ENCODE results near the gene FOXP1. TPM values are rescaled to one million over a fixed set of nuclear protein-coding genes. Genes with fewer than 3 reads are reported as not detected.

FOXP1 gene
- total and polyA plus RNA-seq, 2 donors (not counting 1 experiment from before 2014, with no cell fraction given): 91.1 to 508 TPM

DNA sequence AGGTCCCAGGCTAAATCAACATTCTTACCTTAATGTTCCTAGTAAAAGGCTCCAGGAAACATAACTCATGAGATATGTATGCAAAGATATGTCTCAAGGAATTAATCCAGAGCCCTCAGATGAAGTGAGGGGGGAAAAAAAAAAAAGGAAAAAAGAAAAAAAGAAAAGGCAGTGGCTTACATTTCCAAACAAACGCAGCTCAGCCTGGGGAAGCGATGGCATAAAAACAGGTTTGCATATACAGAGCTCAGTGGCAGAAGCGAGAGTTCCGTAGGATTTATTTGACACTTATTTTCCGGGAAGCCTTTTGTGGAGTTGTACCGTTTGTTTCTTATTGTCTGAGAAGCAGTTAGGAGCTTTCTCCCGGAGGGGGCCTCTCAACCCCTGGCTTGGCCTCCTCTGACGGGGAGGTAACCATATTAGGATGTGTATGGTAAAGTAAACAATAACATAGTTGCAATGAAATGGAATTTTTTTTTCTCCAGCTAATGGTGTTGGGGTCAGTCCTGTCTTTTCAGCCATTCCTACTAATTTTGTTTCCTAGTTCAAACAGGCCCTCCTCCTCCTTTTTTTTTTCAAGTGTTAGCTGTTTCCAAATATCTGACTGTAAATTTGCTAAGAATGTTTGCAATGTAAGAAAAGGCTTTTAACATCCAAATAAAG lies 338.6 kb downstream of the FOXP1 start:
- H3K4me2 ChIP-seq (replicated peaks; ENCODE audit: low read depth, low read length, poor library complexity, severe bottlenecking): no peak overlapping the region
- Mint-ChIP-seq H3K27ac (no peak overlapping the region), H3K4me3 (no peak overlapping the region), H3K27me3 (no peaks in the 10 kb centered on the region), H3K9me3 (ENCODE audit: insufficient read depth) (no peaks in the 10 kb centered on the region), H3K4me1 (peaks cover 70% of the 10 kb centered on the region)
- H3K36me3 ChIP-seq (replicated peaks in 1 of 2; ENCODE audit: control extremely low read depth in 1 of 2, control insufficient read depth in 1 of 2, extremely low read depth in 1 of 2, insufficient read depth in 2 of 2, low read length in 1 of 2): peaks cover 0 to 3% of the 10 kb centered on the region in 2 experiments
- peaks cover 97% of the 10 kb centered on the region for H3K79me2 ChIP-seq (ENCODE audit: control insufficient read depth, insufficient read depth, low read length)
- 81% methylated on average over 7 of the region's 8 CpGs for WGBS (ENCODE audit: insufficient coverage)
- no peaks in the 10 kb centered on the region for H3K9me3 ChIP-seq (ENCODE audit: control extremely low read depth in 1 of 3, control insufficient read depth in 2 of 3, insufficient read depth in 1 of 3, low read length in 2 of 3)
- ChIA-PET POLR2A (interaction anchor here (0.7 kb wide), 1 partner anchor 102 kb away, joined by 4 read pairs; no protein-coding TSS in a partner anchor), CTCF (no interaction called here)
- intact Hi-C loops (cut with micrococcal nuclease): loop anchor here (10.0 kb wide), 1 partner anchor 50 kb away; no protein-coding TSS in a partner anchor
- no peak for DNase-seq
- H2AFZ ChIP-seq (ENCODE audit: insufficient read depth, low read depth, low read length, poor library complexity, severe bottlenecking): no peak overlapping the region
- H4K20me1 ChIP-seq (ENCODE audit: control insufficient read depth, insufficient read depth, low read length, poor library complexity, severe bottlenecking): peaks cover 69% of the 10 kb centered on the region
- no peak overlapping the region for H3K4me3 ChIP-seq (ENCODE audit: control extremely low read depth in 1 of 5, extremely low read depth in 1 of 5, insufficient read depth in 1 of 5, low read depth in 2 of 5, low read length in 4 of 5)
- ATAC-seq (ENCODE audit: low read depth): no peak
- no peaks in the 10 kb centered on the region for H3K27me3 ChIP-seq (replicated peaks in 1 of 4; ENCODE audit: control extremely low read depth in 1 of 4, control insufficient read depth in 3 of 4, insufficient read depth in 4 of 4, low read length in 3 of 4)
- TF ChIP-seq EZH2 (IDR thresholded peaks at IDR 0.05; ENCODE audit: borderline replicate concordance, insufficient read depth, low read depth, low read length, poor library complexity, severe bottlenecking): no peak
- TF ChIP-seq, protein P1, sequence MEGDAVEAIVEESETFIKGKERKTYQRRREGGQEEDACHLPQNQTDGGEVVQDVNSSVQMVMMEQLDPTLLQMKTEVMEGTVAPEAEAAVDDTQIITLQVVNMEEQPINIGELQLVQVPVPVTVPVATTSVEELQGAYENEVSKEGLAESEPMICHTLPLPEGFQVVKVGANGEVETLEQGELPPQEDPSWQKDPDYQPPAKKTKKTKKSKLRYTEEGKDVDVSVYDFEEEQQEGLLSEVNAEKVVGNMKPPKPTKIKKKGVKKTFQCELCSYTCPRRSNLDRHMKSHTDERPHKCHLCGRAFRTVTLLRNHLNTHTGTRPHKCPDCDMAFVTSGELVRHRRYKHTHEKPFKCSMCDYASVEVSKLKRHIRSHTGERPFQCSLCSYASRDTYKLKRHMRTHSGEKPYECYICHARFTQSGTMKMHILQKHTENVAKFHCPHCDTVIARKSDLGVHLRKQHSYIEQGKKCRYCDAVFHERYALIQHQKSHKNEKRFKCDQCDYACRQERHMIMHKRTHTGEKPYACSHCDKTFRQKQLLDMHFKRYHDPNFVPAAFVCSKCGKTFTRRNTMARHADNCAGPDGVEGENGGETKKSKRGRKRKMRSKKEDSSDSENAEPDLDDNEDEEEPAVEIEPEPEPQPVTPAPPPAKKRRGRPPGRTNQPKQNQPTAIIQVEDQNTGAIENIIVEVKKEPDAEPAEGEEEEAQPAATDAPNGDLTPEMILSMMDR (IDR thresholded peaks at IDR 0.05): no peak
- peak overlapping the region in 1 of 2 donors; percentile 45 for H3K27ac ChIP-seq (ENCODE audit: low read length in 2 of 2)
- no peak overlapping the region for H3K9ac ChIP-seq (ENCODE audit: low read length)
- H3K4me1 ChIP-seq (ENCODE audit: control insufficient read depth in 2 of 2, insufficient read depth in 2 of 2, low read length in 2 of 2): peaks cover 29 to 34% of the 10 kb centered on the region in 2 donors

DNA sequence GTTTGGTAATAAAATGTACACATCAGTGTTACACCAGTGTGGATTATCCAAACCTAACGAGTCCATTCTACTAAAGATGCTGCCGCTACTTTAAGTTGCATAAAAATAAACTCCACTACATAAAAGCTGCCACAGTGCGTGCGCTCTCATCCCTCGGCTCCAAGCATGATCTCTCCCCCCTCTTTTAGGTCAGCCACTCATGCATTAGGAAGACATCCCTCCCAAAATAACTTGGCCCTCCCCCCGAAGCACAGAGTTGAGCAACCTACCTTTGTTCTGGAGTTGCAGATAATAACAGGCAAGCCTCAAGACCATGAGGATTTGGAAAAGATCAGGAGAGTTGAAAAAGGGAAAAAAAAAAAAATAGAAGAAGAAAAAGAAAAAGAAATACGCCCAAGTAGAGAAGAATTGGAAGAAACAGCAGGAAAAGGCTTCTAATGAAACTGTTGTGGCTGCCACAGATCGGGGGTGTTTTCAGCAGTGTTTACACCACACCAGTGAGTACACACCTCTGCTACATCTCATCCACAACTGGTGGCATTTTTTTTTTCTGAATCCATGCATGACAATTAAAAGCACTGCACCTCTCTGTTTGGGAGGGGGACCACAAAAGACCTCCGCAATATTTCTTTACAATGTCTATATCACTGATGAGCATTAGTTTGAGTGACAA lies 339.2 kb downstream of the FOXP1 start:
- Histone ChIP-seq H3K79me2 (ENCODE audit: control insufficient read depth, insufficient read depth, low read length) (peaks cover 97% of the 10 kb centered on the region), H2AFZ (ENCODE audit: insufficient read depth, low read depth, low read length, poor library complexity, severe bottlenecking) (no peak overlapping the region), H3K9ac (ENCODE audit: low read length) (no peak overlapping the region), H3K9me3 (ENCODE audit: control extremely low read depth in 1 of 3, control insufficient read depth in 2 of 3, insufficient read depth in 1 of 3, low read length in 2 of 3) (no peaks in the 10 kb centered on the region), H4K20me1 (ENCODE audit: control insufficient read depth, insufficient read depth, low read length, poor library complexity, severe bottlenecking) (peaks cover 63% of the 10 kb centered on the region), H3K27ac (ENCODE audit: low read length in 2 of 2) (peak overlapping the region in 1 of 2 donors; percentile 45), H3K4me3 (ENCODE audit: control extremely low read depth in 1 of 5, extremely low read depth in 1 of 5, insufficient read depth in 1 of 5, low read depth in 2 of 5, low read length in 4 of 5) (no peak overlapping the region), H3K4me1 (ENCODE audit: control insufficient read depth in 2 of 2, insufficient read depth in 2 of 2, low read length in 2 of 2) (peaks cover 27% of the 10 kb centered on the region in 2 donors), H3K4me2 (replicated peaks; ENCODE audit: low read depth, low read length, poor library complexity, severe bottlenecking) (peak overlapping the region; percentile 13), H3K27me3 (replicated peaks in 1 of 4; ENCODE audit: control extremely low read depth in 1 of 4, control insufficient read depth in 3 of 4, insufficient read depth in 4 of 4, low read length in 3 of 4) (no peaks in the 10 kb centered on the region), H3K36me3 (replicated peaks in 1 of 2; ENCODE audit: control extremely low read depth in 1 of 2, control insufficient read depth in 1 of 2, extremely low read depth in 1 of 2, insufficient read depth in 2 of 2, low read length in 1 of 2) (peaks cover 0 to 3% of the 10 kb centered on the region in 2 experiments)
- Mint-ChIP-seq H3K4me1 (peaks cover 67% of the 10 kb centered on the region), H3K4me3 (no peak overlapping the region), H3K9me3 (ENCODE audit: insufficient read depth) (no peaks in the 10 kb centered on the region), H3K27ac (peak overlapping the region; percentile 54), H3K27me3 (no peaks in the 10 kb centered on the region)
- TF ChIP-seq, protein P1 (IDR thresholded peaks at IDR 0.05): no peak
- no peak for TF ChIP-seq EZH2 (IDR thresholded peaks at IDR 0.05; ENCODE audit: borderline replicate concordance, insufficient read depth, low read depth, low read length, poor library complexity, severe bottlenecking)
- DNase-seq (no peak), ATAC-seq (ENCODE audit: low read depth) (no peak)
- intact Hi-C loops (cut with micrococcal nuclease): loop anchor here (10.0 kb wide), 1 partner anchor 51 kb away; no protein-coding TSS in a partner anchor
- WGBS (ENCODE audit: insufficient coverage): 40% methylated on average over 5 of the region's 9 CpGs
- ChIA-PET CTCF (interaction anchor here (1.0 kb wide), 1 partner anchor 75 kb away, joined by 3 read pairs; no protein-coding TSS in a partner anchor), POLR2A (no interaction called here)

Data from B cell (primary cell).